NCI-H226 (cell line): ENCODE results near the gene PNPO.

Experiments
- DNase-seq: peaks from one replicate; pipeline ENCODE4 v3.0.0-alpha.2; 2015

The PNPO gene

DNA sequence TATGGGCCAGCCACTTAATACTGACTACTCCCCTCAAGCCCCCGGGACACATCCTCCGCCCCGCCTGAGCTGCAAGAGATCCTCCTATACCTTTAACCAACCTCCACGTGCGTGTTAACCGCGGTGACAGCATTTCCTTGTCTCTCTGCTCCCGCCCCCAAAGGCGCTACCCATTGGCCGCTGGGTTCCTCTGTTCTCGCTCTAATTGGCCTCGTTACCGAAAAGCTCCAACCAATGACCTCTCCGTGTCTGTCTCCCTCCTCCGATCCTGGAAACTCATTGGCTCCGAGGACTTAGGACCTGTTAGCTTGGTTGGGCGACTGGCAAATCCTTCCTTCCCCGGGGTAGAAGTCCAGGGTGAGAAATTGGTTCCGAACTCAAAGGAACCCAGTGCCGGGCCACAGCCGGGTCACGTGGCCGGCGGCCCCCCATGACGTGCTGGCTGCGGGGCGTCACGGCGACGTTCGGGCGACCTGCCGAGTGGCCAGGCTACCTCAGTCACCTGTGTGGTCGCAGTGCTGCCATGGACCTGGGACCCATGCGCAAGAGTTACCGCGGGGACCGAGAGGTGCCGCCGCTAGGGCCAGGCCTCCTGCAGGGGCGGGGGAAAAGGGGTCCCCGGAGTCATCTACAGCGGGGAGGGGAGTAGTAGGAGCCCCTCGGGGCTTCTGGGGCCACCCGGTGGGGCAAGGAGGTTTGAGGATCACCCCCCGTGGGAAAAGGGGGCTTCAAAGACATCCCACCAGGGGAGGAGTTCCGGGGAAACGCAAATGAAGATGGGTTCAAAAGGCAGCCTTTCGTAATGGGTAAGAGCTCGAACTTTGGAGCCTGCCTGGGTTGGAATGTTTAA is at the start of gene PNPO:
Gene PNPO, plus strand, starts transcription at position 326 of the 850 bp plus-strand sequence. Its CDS starts 105 bp downstream, at position 431.
- DNase-seq, result peak; percentile 100

DNA sequence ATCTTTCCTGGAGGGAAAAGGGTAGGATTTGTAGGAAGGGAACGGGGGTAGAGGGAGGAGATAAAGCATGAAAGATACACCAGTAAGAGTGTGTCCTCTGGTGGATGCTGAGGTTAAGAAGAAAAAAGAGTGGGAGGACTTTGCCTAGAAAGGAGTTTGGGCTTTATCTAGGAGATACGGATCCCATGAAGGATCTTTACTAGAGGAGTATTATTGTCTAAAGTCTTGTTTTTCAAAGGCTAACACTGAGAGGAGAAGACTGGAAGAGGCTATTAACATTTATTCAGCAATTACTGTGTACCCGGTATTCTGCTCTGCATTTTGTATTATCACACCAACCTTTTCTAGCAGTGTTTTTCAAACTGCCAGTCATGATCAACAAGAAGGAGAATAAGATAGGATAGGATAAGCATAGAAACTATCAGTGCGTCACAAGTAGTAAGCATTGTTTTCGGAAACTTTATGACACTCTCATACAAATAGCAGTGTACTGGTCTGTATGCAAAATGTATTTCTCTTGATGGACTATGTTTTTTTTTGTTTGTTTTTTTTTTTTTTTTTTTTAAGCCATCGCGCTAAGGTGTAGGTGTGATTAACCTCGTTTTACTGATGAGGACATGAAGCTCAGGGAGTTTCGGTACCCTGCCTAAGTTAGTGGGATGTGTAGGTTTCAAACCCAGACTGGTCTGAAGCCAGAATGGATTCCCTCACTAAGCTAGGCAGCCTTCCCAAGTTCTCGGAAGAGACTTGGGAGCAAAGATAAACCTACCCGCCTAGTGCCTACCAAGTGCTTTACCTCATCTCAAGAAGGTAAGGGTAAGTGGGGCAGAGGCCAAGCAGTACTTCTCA is 46.6 kb upstream of the PNPO start:
- DNase-seq, result no peak

GRCh38 chr17:47895347-47895855 is 46.0 kb upstream of the PNPO start:
- no peak for DNase-seq

GRCh38 chr17:47895856-47896671 is 45.3 kb upstream of the PNPO start, which contains the start of gene SP2:
Gene SP2, plus strand, starts transcription at chr17:47896236. Its CDS starts 51 bp downstream, at chr17:47896287.
- DNase-seq, result peak; percentile 100

- DNase-seq, result no peak
Observed at GRCh38 chr17:47896672-47897490, 44.5 kb upstream of the PNPO start.

- no peak for DNase-seq
Observed at GRCh38 chr17:47897561-47897960, 43.8 kb upstream of the PNPO start.

- DNase-seq, result no peak
Observed at GRCh38 chr17:47898241-47898640, 43.1 kb upstream of the PNPO start.

DNA sequence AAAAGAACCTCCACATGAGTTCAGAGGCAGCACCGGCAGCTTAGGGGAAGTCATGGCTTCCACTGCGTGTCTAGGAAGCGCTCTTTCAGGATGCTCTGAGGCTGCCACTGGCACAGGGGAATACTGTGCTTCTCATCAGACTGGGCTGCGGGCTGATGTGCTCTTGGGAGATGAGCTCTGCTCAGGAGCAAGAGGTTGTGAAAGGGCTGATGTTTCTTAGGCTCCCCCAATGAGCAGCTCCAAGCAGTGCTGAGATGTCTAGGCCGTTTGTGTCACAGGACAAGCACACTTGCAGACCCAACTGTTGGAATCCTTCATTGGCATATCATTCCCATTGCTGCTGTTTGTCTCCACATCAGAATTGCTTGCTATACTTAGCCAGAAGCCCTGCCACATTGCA is 41.7 kb upstream of the PNPO start:
- DNase-seq, result no peak

DNA sequence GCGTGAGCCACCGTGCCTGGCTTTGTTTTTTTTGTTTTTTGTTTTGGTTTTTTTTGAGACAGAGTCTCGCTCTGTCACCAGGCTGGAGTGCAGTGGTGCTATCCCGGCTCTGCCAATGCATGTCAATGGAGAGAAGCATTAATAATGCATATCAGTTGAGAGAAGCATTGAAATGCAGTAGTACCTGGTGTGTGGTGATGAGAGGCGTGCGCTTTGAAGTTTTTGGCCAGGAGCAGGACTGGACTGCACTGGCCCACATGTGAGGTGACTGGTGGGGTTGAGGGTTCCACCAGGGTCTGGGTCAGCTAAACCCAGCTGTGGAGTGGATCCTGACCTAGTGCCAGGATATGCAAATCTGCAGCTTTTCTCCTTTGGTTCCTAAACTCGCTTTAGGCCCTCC is 39.9 kb upstream of the PNPO start:
- DNase-seq, result no peak

DNA sequence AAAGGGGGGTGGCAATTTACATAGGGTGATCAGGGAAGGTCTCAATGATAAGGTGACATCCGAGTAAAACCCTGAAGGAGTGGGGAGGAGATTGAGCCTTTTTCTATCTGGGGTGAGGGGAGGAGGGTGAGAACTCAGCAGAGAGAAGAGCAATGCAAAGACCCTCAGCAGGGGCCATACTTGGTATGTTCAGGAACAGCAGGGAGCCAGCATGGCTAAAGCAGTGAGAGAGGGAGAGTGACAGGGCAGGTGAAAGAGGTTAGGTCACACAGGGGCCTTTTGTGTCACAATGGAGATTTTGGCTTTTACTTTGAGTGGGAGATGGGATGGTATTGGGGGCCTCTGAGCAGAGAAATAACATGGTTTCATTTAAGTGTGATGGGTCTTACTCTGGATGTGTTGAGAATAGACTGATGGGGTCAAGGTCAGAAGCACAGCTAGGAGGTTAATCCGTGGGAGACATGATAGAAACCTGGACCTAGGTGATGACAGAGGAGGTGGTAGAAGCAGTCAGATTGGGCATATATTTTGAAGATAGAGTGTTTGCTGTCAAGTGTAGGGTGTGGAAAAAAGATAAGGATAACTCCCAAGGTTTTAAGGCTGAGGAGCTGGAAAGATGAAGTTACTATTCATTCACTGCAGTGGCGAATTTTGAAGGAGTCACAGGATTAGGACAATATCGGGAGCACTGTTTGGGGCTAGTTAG is 39.2 kb upstream of the PNPO start:
- no peak for DNase-seq

- DNase-seq, result peak; percentile 51
Observed at GRCh38 chr17:47905221-47905733, 36.1 kb upstream of the PNPO start.

- DNase-seq, result no peak
Observed at GRCh38 chr17:47906443-47906842, 34.9 kb upstream of the PNPO start.

GRCh38 chr17:47907932-47908562 is 33.3 kb upstream of the PNPO start:
- DNase-seq, result no peak

DNA sequence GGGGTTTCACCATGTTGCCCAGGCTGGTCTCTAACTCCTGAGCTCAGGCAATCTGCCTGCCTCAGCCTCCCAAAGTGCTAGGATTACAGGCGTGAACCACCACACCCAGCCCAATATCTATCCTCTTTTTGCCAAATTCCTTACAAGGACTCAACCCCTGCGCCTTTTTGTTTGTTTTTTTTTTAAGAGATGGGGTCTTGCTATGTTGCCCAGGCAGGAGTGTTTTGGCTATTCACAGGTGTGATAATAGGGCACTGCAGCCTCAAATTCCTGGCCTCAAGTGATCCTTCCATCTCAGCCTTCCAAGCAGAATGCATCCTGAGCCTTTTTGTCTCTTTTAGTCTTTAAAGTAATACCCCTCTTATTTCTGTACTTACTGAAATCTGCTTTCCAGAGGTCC is 28.3 kb upstream of the PNPO start:
- DNase-seq, result no peak

- no peak for DNase-seq
Observed at GRCh38 chr17:47914306-47914948, 26.9 kb upstream of the PNPO start.

DNA sequence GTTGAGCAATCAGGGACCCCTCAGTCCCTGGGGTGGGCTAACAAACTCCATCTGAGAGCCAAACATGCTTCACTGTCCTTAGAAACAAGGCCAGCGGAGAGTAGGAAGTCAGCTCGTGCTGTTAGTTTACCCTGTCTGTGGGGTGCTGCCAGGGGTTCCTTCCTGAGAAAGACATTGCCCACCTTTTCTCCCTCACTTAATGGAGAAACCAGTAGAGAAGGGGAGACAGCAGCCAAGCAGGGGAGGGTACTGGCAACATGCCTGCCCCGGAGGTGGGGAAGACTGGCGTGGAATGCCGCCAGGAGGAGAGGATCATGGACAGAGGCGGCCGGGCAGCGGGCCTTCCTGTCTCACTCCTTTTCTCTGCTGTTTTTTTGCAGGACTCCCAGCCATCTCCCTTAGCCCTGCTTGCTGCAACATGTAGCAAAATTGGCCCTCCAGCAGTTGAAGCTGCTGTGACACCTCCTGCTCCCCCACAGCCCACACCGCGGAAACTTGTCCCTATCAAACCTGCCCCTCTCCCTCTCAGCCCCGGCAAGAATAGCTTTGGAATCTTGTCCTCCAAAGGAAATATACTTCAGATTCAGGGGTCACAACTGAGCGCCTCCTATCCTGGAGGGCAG is 25.5 kb upstream of the PNPO start:
- no peak for DNase-seq

- DNase-seq, result no peak
Observed at GRCh38 chr17:47916489-47917208, 24.7 kb upstream of the PNPO start.

- no peak for DNase-seq
Observed at GRCh38 chr17:47917581-47917980, 23.8 kb upstream of the PNPO start.

DNA sequence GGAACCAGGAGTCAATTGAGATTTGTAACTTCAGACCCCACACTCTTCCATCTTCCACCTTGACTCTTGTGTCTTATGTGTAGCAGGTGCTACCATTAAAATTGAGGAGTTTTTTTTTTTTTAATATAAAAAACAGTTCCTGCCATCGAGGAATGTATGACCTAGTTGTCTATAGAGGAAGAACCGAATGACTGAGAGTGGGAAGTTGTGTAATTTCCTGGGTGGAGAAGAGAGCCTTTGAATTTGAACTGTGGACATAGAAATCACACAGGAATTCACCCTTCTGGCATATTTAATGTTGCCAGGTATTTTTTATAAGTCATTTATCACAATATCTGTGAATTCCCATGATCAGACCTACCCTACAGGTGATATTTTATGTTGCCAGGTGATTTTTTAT is 23.4 kb upstream of the PNPO start:
- peak; percentile 31 for DNase-seq
